Retinal pigment epithelial cell (primary cell): ENCODE data around the gene TBCE.
"Not testable (repeated sequence)": the region's sequence is repeated elsewhere in the genome, so short reads cannot be mapped to it uniquely, and the experiment has no call there.

Source experiments
- DNase-seq: peaks from one replicate; pipeline ENCODE4 v3.0.0-alpha.2; 2010; ENCODE audit warnings: low read depth
- H3K4me3 ChIP-seq: 2 replicates; pipeline ENCODE4 v1.5.1; 2011; ENCODE audit warnings: mild to moderate bottlenecking, low read length, control low read depth, moderate library complexity
- CTCF ChIP-seq: conservative IDR thresholded peaks from 2 replicates; pipeline ENCODE4 v1.5.1; 2011; ENCODE audit warnings: low read depth, low read length, control low read depth, inconsistent platforms

Gene TBCE

DNA sequence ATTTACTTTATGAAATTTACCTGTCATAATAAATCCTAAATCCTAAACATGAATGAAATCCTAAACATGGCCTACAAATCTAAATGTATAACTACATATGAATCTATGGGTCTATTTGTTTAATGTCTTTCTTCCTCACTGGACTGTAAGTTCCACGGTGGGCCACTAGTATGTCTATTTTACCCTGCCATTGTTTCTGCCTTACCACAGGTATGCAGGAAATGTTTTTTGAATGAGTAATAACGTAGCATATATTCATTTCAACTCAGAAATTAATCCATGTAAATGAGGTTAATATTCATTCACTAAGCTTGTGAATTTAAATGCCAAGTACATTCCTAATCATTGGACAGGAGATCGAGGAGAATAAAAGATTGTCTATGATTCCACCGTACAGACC is 101.7 kb downstream of the TBCE start:
- no peak overlapping the region for H3K4me3 ChIP-seq
- TF ChIP-seq CTCF: peak; percentile 38
- DNase-seq: peak; percentile 70

- DNase-seq, H3K4me3 ChIP-seq: not testable (repeated sequence)
Observed at GRCh38 chr1:235469897-235470296, 102.7 kb downstream of the TBCE start.

DNA sequence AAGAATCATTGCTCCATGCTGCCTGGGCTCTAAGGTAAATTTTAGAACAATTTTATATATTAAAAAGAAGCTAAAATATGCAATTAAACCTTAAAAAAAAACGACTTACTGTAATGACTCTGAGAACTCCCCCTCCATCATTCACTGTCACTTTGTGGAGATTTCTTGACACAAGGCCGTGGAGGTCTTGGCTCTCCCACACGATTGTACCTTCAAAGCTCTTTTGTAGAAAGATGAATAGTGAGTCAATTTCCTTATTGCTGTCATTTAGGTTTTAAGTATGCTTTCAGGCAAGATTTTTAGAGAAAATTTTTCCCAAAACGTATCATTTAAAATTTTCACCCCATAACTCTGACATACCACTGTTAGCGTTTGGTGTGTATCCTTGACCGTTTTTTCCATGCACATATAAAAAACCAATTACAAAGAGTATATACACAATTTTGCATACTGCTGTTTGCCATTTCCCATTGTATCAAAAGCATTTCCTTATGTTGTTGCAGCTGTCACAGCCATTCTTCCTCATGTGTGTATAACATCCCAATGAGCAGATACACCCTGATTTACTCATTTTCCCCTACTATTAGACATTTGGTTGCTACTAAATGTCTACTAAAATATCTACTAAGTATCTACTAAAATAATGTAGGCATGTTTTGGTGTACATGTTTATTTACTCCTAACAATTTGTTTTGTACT is 103.7 kb downstream of the TBCE start:
- no peak overlapping the region for H3K4me3 ChIP-seq
- DNase-seq: no peak
- no peak for TF ChIP-seq CTCF

DNA sequence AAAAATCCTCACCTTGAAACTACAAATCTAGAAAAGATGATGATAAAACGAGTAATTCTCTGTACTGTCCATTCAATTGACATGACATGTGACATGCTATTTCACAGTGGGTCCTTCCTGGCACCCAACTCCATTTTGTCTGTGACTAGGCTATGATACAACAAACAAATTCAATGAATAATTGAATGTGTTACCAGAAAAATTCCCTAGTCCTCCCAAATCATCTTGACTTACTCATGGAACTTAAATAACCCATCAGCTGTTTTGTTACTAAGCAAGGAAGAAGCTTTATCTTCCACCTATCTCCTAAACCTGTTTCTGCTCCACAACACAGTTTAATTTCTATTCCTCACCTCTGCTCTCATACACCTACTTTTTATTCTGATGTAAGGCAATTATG is 106.6 kb downstream of the TBCE start:
- no peak overlapping the region for H3K4me3 ChIP-seq
- no peak for DNase-seq
- TF ChIP-seq CTCF: no peak

DNA sequence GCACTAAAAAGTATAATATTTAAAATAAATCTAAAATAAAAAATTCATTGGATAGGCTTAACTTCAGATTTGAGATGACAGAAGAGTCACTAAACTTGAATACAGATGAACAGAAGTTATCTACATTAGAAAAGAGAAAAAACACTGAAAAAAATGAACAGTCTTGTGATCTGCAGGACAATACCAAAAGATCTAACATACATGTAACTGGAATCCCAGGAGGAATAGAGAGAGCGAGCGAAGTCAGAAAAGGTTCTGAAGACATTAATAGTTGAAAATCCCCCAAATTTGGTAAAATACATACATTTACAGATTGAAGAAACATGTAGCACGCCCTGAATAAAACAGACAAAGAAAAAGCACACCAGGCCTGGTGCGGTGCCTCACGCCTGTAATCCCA is 115.9 kb downstream of the TBCE start:
- no peak for TF ChIP-seq CTCF
- no peak for DNase-seq

DNA sequence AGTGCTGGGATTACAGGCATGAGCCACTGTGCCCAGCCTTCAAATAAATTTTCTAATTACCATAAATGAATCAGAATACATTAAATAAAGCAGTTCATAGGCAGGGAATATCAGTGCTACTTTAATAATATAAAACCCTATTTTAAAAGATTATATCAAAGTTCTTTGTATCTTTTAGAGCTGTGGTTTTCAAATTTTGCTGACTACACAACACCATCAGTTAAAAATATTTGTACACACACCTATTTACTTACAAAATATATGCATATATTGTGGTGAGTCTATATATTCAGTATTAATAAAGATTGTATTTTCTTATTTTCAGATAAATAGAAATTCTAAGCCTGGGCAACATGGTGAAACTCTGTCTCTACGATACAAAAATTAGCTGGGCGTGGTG is 118.3 kb downstream of the TBCE start:
- DNase-seq: no peak
- no peak for TF ChIP-seq CTCF
- no peak overlapping the region for H3K4me3 ChIP-seq

More for the DNA sequence above, 115.9 kb downstream of the TBCE start:
- H3K4me3 ChIP-seq: no peak overlapping the region

DNA sequence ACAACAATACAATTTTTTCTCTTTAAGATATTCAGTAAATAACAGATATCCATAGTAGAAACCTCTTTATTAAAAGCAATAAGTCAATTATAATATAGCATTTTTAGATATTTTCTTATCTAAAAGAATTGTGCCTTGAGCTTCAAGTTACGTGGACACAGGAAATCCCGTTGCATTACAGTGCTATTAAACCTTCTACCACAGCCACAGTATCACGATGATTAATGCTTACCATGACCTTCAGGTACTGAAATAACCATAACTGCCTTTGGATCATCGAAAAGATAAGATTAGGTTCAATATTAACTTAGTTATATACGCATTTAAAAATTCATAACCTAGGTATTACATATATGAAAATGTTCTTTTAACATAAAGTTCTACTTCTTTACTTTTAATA is 119.1 kb downstream of the TBCE start:
- H3K4me3 ChIP-seq: no peak overlapping the region
- no peak for DNase-seq
- no peak for TF ChIP-seq CTCF
